ENCODE data around the gene RFTN1.

GRCh38 chr3:16411441-16411840 lies 102.1 kb downstream of the RFTN1 start:
- no peak for TF ChIP-seq EP300 (IDR thresholded peaks at IDR 0.05)
- no peak for TF ChIP-seq CTCF (IDR thresholded peaks at IDR 0.05)

Data from tibial nerve (tissue), 4 donors.